ENCODE results near the gene RAB41. TPM values are rescaled to one million over a fixed set of nuclear protein-coding genes. Genes with fewer than 3 reads are reported as not detected.
"Not testable (repeated sequence)": the region's sequence is repeated elsewhere in the genome, so short reads cannot be mapped to it uniquely, and the experiment has no call there.

Gene RAB41
- total and polyA plus RNA-seq, 4 donors: not detected

DNA sequence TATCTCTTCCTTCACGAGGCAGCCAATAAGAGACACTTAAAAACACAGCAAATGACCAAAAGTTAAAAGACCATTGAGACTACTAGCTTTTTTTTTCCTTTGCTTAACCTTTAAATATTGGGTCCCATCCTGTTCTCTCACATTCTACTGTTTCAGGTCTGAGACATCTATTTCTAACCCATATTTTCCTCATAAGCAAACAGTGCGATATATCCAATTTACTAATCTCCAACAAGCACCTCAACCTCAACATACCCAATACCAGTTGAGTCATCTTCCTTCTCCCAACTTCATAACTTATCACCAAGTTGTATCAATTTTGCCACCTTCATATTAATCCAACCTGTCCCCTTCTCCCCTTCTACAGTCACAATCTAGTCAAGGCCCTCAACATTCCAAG is 40.5 kb upstream of the RAB41 start:
- Histone ChIP-seq H3K36me3 (ENCODE audit: control insufficient read depth in 4 of 4, insufficient read depth in 4 of 4, low read length in 4 of 4) (no peaks in the 10 kb centered on the region), H3K4me1 (ENCODE audit: control insufficient read depth in 5 of 5, insufficient read depth in 5 of 5, low read length in 5 of 5) (no peaks in the 10 kb centered on the region), H3K27ac (ENCODE audit: low read depth in 1 of 2, low read length in 1 of 2) (no peak overlapping the region), H3K27me3 (ENCODE audit: control insufficient read depth in 3 of 3, insufficient read depth in 3 of 3, low read length in 2 of 3) (peaks cover 0 to 2% (median 0%) of the 10 kb centered on the region in 3 donors), H3K9ac (ENCODE audit: insufficient read depth in 1 of 2, low read length in 2 of 2) (no peak overlapping the region), H3K4me3 (no peak overlapping the region), H3K9me3 (ENCODE audit: control insufficient read depth in 4 of 4, insufficient read depth in 3 of 4, low read length in 3 of 4) (no peaks in the 10 kb centered on the region)
- TF ChIP-seq, protein P1, sequence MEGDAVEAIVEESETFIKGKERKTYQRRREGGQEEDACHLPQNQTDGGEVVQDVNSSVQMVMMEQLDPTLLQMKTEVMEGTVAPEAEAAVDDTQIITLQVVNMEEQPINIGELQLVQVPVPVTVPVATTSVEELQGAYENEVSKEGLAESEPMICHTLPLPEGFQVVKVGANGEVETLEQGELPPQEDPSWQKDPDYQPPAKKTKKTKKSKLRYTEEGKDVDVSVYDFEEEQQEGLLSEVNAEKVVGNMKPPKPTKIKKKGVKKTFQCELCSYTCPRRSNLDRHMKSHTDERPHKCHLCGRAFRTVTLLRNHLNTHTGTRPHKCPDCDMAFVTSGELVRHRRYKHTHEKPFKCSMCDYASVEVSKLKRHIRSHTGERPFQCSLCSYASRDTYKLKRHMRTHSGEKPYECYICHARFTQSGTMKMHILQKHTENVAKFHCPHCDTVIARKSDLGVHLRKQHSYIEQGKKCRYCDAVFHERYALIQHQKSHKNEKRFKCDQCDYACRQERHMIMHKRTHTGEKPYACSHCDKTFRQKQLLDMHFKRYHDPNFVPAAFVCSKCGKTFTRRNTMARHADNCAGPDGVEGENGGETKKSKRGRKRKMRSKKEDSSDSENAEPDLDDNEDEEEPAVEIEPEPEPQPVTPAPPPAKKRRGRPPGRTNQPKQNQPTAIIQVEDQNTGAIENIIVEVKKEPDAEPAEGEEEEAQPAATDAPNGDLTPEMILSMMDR (IDR thresholded peaks at IDR 0.05; ENCODE audit: control extremely low read depth, extremely low read depth): no peak
- DNase-seq (no peak), ATAC-seq (ENCODE audit: insufficient read depth, low FRiP score) (no peak)
- WGBS, 2 donors: 74 to 93% methylated on average over 2 of the region's 2 CpGs

DNA sequence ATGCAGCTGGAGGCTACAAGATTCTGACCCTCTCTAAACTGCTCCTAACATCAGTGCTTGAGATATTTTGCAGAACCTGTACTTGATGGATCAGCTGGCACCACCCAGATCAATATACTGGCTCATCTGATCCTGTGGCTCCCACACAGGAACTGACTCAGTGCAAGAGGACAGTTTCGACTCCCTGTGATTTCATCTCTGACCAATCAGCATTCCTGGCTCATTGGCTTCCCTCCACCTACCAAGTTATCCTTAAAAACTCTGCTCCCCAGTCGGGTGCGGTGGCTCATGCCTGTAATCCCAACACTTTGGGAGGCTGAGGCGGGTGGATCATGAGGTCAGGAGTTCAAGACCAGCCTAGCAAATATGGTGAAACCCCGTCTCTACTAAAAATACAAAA is 38.4 kb upstream of the RAB41 start:
- DNase-seq; H3K9ac ChIP-seq (ENCODE audit: insufficient read depth in 1 of 2, low read length in 2 of 2); H3K4me3 ChIP-seq; H3K27me3 ChIP-seq (ENCODE audit: control insufficient read depth in 3 of 3, insufficient read depth in 3 of 3, low read length in 2 of 3); H3K9me3 ChIP-seq (ENCODE audit: control insufficient read depth in 4 of 4, insufficient read depth in 3 of 4, low read length in 3 of 4); H3K27ac ChIP-seq (ENCODE audit: low read depth in 1 of 2, low read length in 1 of 2); ATAC-seq (ENCODE audit: insufficient read depth, low FRiP score); H3K36me3 ChIP-seq (ENCODE audit: control insufficient read depth in 4 of 4, insufficient read depth in 4 of 4, low read length in 4 of 4); H3K4me1 ChIP-seq (ENCODE audit: control insufficient read depth in 5 of 5, insufficient read depth in 5 of 5, low read length in 5 of 5): not testable (repeated sequence)
- WGBS, 2 donors: 74 to 92% methylated on average over 5 of the region's 5 CpGs

DNA sequence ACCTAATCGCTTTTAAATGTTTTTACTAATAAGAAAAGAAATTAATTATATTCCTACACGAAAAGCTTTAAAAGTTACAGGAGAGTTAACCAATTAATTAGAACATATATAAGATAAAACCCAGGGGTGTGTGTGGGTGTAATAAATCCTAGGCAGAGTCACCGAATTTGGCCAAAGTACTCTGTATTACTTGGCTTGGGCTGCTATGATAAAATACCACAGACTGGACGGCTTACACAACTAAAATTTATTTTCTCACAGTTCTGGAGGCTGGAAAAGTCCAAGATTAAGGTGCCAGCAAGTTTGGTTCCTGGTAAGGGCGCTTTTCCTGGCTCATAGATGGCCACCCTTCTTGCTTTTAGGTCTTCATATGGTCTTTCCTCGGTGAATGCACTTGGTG is 37.1 kb upstream of the RAB41 start:
- no peaks in the 10 kb centered on the region for H3K4me1 ChIP-seq (ENCODE audit: control insufficient read depth in 5 of 5, insufficient read depth in 5 of 5, low read length in 5 of 5)
- no peak overlapping the region for H3K4me3 ChIP-seq
- no peaks in the 10 kb centered on the region for H3K9me3 ChIP-seq (ENCODE audit: control insufficient read depth in 4 of 4, insufficient read depth in 3 of 4, low read length in 3 of 4)
- WGBS, 2 donors: 77 to 96% methylated on average over 6 of the region's 6 CpGs
- H3K27me3 ChIP-seq (ENCODE audit: control insufficient read depth in 3 of 3, insufficient read depth in 3 of 3, low read length in 2 of 3): no peaks in the 10 kb centered on the region
- no peaks in the 10 kb centered on the region for H3K36me3 ChIP-seq (ENCODE audit: control insufficient read depth in 4 of 4, insufficient read depth in 4 of 4, low read length in 4 of 4)
- H3K9ac ChIP-seq (ENCODE audit: insufficient read depth in 1 of 2, low read length in 2 of 2): no peak overlapping the region
- TF ChIP-seq, protein P1 (IDR thresholded peaks at IDR 0.05; ENCODE audit: control extremely low read depth, extremely low read depth): no peak
- no peak overlapping the region for H3K27ac ChIP-seq (ENCODE audit: low read depth in 1 of 2, low read length in 1 of 2)
- ATAC-seq (ENCODE audit: insufficient read depth, low FRiP score) (no peak), DNase-seq (no peak)

DNA sequence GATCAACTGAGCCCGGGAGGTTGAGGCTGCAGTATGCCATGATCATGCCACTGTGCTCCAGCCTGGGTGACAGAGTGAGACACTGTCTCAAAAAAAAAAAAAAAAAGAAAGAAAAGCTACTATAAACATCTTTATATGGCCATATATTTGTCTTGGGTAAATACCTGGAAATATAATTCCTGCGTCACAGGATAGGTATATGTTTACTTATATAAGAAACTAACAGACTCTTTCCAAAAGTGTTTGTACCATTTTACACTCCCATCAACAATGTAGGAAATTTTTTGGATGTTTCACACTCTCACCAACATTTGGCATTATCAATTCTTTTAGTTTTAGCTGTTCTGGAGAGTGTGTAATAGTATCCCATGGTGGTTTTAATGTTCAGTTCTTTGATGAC is 34.7 kb upstream of the RAB41 start:
- H3K9me3 ChIP-seq (ENCODE audit: control insufficient read depth in 4 of 4, insufficient read depth in 3 of 4, low read length in 3 of 4): no peaks in the 10 kb centered on the region
- WGBS, 2 donors: 94 to 100% methylated on average over 2 of the region's 2 CpGs
- H3K4me1 ChIP-seq (ENCODE audit: control insufficient read depth in 5 of 5, insufficient read depth in 5 of 5, low read length in 5 of 5): no peaks in the 10 kb centered on the region
- TF ChIP-seq, protein P1 (IDR thresholded peaks at IDR 0.05; ENCODE audit: control extremely low read depth, extremely low read depth): no peak
- no peaks in the 10 kb centered on the region for H3K36me3 ChIP-seq (ENCODE audit: control insufficient read depth in 4 of 4, insufficient read depth in 4 of 4, low read length in 4 of 4)
- DNase-seq (no peak), ATAC-seq (ENCODE audit: insufficient read depth, low FRiP score) (no peak)
- no peak overlapping the region for H3K9ac ChIP-seq (ENCODE audit: insufficient read depth in 1 of 2, low read length in 2 of 2)
- no peak overlapping the region for H3K27ac ChIP-seq (ENCODE audit: low read depth in 1 of 2, low read length in 1 of 2)
- no peaks in the 10 kb centered on the region for H3K27me3 ChIP-seq (ENCODE audit: control insufficient read depth in 3 of 3, insufficient read depth in 3 of 3, low read length in 2 of 3)
- H3K4me3 ChIP-seq: no peak overlapping the region
